Stimulated activated CD4-positive, alpha-beta T cell treated with anti-CD3 and anti-CD28 coated beads, Interleukin-1b, Interleukin-23, amount 100 ng/mL, for 4 hours (primary cell): ENCODE measurements around the gene CACNG4.

Source experiments
- DNase-seq, 2 donors: peaks; one replicate each; pipeline ENCODE4 v3.0.0-alpha.2; 2020; ENCODE audit warnings: low read depth in 2 of 2

CACNG4 gene

DNA sequence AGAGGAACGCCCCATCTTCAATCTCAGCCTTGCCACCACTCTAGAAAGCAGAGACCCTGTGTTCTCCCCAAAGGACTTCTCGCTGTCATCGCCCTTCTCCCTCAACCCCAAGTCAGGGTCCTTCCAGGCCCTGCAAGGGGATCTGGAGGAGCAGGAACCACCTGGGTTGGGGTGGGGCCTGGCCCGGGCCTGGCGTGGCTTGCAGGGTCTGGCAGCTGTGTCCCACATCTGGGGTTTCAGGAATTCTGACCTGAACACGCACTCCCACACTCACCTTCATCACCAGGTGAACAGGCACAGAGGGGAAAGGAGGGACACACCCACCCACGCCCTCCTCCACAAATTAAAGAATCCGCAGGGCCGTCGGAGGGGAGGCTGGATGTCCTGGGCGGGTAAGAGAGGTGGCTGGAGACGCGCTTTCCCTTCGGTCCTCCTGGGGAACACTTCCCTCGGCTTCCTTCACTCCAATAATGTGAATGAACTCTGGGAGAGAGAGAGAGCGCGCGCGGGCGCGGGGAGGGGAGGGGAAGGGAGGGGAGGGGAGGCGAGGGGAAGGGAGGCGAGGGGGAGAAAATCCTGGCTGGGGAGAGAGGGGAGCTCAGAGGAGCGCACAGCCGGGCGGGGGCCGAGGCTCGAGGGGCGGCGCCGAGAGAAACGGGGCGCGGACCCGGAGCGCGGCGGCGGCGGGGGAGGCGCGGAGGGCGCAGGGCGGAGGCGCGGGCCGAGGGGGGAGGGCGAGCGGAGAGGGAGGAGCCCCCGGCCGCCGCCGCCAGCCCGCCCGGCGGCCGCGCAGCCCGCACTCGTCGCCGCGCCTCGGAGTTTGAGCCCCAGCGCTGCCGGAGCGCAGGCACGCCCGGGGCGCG lies at the start of gene CACNG4:
TSS of gene CACNG4 (plus strand) at position 799 of the 863 bp plus-strand sequence. CDS start 205 bp downstream, outside the sequence.
- DNase-seq, result no peak

DNA sequence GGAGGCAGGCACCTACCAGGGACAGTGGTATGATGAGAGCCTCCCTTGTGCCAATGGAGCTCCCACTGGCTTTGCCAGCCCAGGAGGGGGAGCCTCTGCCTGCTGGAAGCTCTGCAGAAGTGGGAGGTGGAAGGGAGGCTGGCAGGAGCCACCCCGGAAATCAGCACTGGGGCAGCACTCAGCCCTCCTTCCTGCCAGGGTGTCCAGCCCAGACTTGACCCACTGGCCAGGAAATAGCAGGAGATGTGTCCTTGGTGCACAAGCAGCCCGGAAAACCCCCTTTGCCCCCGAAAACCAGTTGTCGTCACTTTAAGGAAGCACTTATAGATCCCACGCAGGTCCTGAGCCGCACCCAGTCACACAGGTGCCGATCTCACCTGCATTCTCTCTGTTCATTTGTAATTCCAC lies 49.3 kb upstream of the CACNG4 start:
- no peak for DNase-seq

DNA sequence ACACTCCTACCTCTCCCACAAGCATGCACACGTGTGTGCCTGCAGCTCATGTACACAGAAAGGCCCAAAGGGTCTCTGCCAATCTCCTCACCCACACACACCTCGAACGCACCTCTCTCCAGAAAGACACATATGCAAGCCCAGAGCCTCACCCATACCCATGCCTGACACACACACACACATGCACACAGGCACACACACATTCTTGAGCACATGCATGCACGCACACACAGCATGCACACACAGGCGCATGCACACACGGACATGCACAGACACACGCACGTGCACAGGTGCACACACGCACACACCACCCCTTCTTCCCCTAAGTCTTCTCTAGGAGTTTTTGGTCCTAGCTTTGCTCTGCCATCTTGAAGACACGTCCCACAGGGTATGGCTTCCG lies 48.7 kb upstream of the CACNG4 start:
- no peak for DNase-seq

DNA sequence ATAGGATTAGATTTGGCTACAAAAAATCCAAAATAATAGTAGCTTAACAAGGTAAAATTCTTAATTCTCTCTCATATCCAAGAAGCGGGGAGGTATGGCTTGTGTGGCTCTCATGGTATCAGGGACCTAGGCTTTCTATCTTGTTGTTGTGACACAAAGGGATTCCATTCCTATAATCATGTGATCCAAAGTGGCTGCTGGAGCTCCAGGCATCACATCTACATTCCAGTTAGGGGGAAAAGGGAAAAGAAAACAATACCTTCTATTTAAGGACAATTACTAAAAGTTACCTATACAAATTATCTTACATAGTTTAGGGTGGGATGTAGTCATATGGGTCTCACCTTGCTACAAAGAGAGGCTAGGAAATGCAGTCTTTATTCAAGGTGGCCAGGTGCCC lies 47.6 kb upstream of the CACNG4 start:
- DNase-seq, result no peak

DNA sequence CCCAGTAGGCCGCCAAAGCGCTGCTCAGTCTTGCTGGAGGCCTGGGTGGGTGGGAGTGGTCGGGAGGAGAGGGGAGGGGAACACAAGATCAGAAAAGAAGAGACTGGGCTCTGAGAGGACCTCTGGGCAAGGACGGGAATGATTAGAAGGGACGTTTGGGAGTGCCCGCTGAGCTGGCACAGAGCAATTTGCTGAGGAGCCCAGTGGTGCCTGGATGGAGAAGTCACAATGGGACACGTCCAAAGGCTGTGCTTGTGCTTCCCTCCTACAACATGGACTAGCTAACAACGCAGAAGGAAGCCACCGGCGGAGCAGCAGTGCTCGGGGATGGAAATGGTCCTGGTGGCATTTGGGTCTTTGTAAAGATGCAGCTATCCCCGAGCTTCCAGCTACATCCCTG lies 45.6 kb upstream of the CACNG4 start:
- no peak for DNase-seq

DNA sequence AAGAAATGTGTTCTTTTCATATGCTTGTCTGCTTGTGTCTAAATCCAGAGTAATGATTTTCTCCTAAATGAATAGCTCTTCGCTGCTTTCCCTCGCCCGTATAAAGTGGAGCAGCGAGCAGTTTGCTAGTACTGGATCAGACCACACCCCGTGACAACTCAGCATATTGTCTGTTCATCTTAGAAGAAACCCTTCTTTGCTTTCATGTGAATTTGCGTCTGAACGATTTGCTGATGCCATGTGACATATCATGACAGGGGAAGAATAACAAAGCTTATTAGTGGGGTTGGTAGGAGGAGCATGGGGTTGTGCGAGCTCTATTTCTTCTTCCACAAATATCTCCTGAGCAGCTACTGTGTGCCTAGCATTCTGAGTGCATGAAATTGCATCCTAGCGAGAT lies 44.1 kb upstream of the CACNG4 start:
- DNase-seq, result no peak

DNA sequence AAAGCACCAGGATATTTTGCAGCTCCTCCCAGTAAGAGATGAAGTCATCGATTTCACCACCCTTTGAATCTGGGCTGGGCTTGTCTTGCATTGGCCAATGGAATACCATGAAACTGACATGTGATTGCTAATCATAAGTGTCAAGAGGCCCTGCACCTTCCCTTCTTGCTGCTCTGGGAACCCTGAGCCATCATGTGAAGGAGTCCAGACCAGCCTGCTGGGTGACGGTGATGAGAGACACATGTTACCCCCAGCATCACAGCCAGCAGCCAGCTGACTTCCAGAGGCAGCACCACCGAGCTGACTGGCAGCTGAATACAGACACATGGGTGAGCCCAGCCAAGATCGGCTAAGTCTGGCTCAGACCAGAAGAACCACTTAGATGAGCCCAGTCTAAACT lies 43.6 kb upstream of the CACNG4 start:
- no peak for DNase-seq

DNA sequence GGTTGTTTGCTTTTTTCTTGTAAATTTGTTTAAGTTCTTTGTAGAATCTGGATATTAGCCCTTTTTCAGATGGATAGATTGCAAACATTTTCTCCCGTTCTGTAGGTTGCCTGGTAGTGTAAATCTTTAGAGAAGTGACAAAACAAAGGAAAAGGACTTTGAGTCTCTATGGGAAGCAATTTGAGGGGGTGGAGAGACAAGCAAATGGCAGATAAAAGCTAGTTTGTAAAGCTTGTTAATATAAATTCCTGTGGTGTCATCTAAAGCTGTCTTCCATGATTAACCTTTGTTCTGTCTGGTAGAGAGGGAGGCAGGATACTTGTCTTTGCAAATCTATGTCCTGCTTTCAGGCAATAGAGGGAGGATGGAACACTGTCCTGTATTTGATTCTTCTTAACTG lies 40.6 kb upstream of the CACNG4 start:
- DNase-seq, result no peak

DNA sequence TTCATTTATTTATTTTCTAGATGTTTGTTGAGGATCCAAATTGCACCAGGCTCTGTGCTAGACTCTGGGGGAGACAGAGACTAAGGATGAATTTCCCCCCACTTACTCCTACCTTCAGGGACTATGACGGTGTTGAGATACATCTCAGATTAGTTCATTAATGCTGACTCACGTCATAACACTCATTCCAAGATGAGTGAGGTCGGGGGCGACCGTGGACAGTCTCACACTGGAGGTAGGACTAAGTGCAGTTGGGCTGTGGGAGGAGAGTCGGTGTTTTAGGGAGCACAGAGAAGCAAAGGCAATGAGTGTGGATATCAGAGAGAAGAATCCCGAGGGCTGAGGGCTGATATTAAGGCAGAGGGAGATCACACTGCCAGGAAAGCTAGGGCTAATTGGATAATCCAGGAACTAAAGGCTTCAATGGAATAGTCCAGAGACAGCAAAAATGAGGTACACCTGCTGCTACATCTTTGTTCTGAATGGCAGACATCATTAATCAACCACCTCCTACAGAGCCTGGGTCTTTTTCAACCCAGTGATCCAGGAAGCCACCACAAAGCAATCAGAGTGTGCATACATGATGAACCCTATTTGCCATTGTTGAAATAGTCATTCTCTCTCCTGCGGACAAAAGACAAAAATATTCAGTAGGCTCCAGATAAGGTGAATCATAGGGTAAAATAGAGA lies 38.6 kb upstream of the CACNG4 start:
- DNase-seq, result no peak

DNA sequence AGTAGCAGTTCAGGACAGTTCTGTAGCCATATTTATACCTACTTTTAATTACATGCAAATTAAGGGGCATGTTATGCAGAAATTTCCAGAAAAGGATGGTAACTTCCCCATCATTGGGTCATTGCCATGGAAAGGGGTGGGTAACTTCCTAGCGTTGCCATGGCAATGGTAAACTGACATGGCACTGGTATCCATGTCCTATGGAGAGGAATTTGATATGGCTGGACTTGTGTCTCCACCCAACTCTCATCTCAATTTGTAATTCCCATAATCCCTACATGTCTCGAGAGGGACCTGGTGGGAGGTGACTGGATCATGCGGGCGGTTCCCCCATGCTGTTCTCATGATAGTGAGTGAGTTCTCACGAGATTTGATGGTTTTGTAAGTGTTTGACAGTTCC lies 35.6 kb upstream of the CACNG4 start:
- no peak for DNase-seq

DNA sequence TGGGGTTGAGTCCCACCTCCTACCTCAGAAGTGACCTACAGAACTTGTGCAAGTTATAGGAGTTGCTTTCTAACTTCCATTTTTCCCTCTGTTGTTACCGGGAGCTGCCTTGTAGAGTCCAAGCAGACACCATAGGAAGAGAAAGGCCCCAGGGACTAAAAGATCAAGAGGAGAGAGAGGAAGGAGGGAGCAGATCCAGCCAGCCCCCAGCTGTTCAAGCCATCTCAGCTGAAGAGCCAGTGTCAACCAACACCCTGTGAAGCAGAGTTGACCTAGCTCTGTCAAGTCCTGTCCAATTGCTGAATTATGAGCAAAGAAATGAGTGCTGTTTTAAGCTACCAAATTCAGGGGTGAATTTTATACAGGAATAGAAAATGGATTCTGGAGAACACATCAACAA lies 34.9 kb upstream of the CACNG4 start:
- DNase-seq, result no peak

DNA sequence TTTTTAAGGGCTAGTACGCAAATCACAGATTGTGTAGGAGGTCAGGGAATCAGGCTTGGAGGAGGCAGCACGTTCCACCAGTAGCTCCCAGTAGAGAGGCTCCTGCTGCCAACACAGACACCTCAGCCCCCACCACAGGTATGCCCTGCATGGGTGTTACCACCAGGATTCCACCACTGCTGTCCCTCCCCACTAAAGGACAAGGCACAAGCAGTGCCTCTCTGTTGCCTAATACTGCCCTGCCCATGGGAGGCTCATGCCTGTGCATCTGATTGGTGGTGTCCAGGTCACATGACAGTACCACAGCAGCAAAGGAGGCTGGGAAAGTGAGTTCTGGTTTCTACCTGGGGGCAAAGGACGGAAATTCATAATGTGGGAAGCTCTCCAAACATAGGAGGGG lies 33.6 kb upstream of the CACNG4 start:
- no peak for DNase-seq

DNA sequence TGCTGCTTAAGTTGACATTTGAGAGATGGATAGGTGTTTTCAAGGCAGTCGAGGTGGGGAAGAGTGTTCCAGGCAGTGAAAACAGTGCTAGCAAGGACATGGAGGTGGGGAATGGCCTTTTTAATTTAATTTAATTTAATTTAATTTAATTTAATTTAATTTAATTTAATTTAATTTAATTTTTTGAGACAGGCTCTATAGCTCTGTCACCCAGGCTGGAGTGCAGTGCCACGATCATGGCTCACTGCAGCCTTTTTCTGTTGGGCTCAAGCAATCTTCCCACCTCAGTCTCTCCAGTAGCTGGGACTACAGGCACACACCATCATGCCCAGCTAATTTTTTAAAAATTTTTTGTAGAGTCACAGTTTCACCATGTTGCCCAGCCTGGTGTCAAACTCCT lies 32.2 kb upstream of the CACNG4 start:
- DNase-seq, result no peak

DNA sequence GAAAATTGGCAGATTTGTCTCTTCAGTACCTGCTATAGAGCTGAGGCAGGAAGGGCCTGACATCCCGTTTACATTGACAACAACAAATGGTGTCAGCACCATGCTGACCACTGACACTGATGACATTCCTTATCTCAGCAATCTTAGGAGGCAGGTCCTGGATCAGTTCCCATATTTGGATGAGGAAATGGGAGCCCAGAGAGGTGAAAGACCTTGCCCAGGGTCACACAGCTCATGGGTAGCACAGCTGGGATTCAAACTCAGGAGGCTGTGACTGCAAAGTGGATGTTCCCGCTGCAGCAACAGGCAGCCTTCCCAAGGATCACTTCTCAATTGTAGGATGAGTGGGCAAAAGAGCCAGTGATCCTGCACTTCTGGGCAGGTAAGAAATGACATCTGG lies 30.5 kb upstream of the CACNG4 start:
- no peak for DNase-seq

DNA sequence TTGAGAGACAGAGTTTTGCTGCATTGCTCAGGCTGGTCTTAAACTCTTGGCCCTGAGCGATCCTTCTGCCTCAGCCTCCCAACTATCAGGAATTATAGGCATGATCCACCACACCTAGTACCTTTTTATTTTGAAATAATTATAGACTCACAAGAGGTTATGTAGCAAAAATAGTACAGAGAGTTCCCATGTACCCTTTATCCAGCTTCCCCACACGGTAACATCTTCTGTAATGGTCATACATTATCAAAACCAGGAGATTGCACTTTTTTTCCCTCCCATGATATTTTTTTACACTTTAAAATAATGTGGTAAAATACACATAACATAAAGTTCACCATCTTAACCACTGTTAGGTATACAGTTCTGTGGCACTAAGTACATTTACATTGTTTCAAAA lies 28.8 kb upstream of the CACNG4 start:
- no peak for DNase-seq

DNA sequence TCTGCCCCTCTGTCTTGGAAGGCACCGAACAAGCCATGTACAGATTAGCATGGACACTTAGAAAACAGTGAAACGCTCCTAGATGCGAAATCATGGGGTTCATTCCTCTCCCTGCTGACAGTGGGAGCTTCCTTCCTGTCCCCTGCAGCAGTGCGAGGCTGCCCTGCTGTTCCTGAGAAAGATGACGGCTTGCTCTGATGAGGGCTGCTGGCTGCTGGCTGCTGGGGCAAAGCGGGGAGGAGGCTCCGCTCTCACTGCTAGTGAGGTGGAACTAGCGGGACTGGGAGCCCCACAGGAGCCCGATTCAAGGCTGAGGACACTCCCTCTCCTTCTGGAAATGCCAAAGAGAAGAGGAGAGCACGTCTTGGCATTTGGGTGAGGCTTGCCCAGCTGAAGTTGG lies 25.9 kb upstream of the CACNG4 start:
- DNase-seq, result no peak

DNA sequence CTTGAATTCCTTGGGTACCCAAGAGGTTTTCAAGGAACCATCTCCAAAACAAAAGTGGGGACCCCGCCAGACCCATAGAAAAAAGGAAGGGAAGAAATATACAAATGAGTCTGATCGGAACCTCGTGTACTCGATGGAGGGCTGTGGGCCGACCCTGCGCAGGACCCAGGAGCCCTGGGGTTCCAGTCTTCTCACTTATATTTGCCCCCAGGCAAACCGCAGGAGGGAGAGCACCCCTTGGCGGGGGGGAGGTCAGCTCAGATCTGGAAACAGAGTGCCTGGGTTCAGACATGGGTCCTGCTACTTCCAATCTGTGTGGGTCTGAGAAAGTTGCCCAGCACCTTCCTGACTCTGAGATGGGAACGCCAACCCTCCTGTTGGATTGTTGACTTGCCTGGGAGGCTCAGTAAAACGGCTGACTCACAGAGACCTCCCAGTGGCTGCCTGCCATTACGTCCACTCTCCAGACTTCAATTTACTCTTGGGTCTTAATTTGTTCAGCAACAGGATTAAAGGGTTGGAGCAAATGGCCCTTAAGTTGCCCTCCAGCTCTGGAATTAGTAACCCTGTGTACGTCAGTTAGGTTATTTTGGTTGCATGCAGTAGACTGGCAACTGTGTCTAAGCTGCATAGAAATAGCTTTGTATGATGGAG lies 24.9 kb upstream of the CACNG4 start:
- DNase-seq, result no peak

DNA sequence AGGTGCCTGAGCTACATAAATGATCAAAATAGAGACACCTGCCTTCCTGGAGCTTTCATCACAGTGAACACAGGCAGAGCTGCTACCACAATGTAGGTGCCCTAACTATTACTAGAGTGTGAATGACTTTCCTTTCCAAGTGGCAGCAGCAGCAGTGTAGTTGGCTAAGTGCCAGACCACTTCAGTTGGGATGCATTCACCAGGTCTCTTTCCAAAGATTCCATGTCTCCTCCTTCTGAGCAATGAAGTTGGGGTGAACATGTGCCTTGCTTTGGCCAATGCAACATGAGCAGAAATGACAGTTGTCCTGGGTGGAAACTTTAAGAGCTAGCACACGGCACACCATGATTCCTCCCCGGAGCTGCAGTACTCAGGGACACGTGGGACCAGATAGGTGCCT lies 23.3 kb upstream of the CACNG4 start:
- DNase-seq, result no peak

DNA sequence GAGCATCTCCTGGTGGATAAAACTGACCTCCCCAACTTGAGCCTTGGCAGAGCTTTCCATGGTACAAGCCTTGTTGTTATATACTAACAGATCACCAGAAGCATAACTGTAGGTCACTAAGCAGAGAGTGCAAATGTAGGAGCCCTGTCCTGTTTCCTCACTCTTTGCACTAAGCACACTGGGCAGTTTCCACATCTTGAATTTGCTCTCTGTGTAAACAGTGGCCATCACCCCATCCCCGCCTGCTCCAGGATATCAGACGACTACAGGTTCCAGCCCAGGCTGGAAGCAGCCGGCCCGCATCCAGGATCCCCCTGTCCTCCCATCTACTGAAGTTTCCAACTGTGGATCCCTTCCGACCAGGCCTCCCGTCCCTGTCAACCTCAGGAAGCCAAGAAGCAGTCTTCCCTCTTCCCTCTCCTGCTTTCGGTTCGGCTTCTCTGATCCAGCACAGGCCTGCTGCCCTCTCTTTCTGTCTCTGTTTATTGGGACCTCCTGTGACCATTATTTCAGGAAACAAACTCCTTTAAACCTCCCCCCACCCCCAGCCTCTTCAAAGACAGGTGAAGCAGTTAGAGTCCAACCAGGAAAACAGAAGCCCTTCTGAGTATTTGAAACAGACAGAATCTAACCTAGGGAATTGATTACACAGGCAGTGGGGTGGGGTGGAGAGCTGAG lies 22.6 kb upstream of the CACNG4 start:
- DNase-seq, result no peak

DNA sequence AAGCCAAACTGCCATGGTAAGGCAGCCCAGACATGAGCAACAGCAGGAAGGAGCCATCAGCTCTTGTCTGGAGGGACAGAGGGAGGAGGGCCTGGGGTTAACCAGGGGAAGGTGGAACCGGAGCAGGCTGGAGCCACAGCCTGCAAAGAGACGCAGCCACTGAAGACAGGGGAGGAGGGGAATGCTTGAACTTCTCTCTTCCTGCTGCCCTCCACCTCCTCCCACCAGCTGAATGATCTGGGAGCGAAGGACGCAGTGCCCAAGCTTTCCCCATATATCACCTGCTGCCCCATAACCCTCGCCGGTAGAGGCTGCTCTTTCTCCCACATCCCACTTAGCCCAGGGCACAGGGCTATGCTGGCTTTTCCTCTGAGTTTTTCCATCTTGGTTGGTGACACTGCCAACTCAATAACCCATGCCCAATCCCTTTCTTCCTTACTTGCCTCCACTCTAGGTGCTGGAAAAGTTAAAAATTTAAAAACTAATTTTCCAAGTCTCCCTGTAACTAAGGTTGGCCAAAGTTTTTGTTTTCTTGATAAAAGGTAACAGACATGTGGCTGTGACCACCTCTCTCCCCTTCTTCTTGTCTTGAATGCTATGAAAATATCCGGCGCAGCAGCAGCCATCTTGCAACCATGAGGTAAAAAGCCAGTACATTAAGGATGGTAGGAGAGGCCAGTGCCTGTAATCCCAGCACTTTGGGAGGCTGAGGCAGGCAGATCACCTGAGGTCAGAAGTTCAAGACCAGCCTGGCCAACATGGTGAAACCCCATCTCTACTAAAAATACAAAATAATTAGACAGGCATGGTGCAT lies 21.8 kb upstream of the CACNG4 start:
- DNase-seq, result no peak

DNA sequence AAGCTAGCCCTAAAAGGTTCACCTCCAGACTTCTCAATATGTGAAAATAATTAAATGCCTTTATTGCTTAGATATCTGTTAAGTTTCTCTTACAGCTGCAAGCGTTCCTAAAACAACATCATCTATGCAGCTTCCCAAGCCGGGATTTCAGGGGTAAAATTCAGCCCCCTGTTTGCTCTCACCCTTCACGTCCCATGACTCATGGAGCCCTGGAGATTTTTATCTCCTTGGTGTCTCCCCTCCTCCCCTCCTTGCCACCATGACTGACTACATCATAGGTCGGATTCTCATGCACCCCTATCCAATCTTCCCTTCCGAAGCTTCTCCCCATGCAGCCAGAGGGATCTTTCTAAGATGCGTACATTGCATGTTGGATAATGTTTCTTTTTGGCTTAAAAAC lies 21.0 kb upstream of the CACNG4 start:
- no peak for DNase-seq
